ENCODE measurements around the gene PARD3B.

The PARD3B gene

DNA sequence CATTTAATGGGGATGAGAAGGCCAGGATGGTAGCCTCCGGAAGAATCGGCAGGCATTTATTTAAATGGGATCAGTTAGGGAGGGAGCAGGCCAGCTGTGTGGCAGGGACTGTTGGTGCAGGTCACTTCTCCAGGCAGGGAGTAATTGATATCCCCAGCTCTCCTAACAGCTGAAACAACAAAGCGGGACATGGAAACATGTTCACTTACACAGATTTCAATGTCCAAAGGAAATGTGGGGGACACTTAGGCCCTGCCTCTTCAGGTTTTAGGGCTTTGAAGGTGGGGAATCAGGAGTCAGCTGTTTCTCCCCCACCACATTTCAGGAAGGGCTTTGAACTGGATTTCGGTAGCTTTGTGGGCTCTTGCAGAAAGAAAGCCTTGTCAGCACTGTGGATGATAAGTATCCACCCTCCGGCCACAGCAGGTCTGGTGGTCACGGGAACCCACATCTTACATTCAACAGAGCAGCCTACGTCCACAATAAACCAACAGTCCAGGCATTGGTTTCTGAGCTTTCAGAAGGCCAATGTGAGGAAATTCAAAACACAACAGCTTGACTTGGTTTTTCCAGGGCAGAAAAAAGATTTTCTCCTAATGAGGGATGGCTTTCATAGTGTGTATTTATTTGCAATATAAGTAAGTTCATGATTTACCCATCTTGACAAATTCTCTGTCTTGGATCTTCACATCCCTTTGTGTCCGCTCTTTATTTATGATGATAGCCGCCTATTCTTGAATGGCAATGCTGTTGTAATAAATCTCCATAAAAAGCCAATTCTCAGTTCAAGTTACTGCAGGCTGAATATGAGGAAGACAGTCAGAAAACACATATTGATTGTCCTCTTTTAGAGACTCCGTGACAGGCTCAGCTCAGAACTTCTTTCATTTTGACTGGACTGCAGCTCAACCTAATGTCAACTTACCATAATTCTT is 1040.4 kb downstream of the PARD3B start:
- DNase-seq, result peak; percentile 60

DNA sequence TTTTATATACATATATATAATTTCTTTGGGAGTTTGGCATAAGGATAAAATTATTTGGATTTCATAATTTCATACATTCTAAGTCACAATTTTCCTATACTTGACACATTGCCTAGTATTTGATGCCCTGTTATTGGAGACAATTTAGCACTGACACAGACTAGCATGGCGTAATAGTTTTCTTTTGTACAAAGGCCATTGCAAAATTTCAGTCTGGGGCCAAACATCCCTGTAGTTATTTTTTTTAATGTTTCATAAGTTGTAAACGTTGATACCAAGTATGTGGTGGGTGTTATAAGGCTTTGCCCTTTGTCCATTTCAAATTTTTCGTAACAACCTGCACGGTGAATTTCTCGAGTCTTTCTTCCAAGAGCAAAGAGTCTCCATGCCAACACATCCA is 1041.4 kb downstream of the PARD3B start:
- no peak for DNase-seq

DNA sequence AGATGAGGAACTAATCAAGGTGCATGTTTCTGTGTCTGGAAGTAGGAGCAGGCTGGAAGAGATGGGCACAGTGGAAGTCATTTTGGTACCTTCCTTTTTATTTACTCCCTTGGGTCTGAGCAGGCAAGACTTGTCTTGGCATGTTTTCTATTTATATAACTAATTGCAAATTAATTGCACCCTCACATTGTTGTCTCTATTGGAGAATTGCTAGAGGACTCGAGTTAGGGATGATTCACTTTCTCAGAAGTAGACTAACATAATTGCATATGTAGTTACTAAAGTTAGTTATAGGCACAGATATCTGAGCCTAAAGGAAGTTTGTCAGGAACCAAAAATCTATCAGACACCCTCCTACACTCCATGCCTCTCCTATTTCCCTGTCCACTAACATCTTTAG is 1044.2 kb downstream of the PARD3B start:
- DNase-seq, result no peak

DNA sequence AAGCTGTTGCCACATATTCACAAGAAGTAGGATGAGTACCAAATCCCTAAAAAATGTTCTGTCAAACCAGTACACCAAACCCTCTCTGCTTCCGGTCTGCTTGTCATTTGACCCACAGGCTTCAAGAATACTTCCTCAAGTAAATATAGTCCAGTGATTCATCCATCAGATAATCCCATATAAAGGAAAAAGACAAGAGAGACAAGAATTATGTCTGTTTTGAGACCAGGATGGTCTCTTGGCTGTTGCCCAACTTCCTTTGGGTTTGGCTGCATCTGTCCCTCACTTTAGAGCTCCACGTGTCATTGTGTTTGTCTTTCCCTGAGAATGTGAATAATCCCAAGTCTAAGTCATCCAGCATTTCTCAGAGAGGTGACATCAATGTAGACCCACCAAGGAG is 1045.5 kb downstream of the PARD3B start:
- DNase-seq, result no peak

DNA sequence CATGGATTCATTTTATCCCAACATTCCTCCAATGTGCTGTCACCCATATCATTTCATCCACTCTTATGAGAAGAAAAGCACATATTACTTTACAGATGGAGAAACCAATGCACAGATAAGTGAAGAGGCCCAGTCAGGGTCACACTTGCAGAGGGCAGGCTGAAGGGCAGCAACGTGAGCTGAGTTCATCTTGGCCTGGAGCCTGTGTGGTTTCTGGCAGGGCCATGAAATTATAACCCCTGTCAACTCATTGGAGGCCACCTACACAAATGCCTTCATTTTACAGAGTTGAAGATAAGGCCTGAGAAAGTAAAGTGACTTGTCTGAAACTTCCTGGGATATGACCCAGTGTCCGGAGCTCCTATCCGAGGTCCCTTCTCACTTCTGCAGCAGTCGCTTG is 1048.6 kb downstream of the PARD3B start:
- no peak for DNase-seq

DNA sequence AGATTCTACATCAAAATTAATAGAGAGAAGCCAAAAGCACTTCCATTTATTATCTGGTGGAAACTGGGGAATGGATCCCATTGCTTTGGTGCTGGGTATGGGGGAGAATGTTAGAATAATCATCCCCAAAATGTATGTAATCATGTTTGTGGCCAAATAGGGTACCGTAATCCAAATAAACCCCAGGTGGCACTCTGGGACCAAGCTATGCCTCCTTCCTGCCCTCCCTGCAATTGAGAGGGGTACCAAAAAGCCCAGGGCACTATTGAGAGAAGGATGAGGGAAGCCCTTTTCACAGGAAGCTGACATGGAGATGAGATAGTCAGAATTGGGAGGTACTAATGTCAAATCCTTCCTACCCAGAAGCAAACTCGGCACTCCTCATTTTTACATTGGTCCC is 1051.3 kb downstream of the PARD3B start:
- no peak for DNase-seq

DNA sequence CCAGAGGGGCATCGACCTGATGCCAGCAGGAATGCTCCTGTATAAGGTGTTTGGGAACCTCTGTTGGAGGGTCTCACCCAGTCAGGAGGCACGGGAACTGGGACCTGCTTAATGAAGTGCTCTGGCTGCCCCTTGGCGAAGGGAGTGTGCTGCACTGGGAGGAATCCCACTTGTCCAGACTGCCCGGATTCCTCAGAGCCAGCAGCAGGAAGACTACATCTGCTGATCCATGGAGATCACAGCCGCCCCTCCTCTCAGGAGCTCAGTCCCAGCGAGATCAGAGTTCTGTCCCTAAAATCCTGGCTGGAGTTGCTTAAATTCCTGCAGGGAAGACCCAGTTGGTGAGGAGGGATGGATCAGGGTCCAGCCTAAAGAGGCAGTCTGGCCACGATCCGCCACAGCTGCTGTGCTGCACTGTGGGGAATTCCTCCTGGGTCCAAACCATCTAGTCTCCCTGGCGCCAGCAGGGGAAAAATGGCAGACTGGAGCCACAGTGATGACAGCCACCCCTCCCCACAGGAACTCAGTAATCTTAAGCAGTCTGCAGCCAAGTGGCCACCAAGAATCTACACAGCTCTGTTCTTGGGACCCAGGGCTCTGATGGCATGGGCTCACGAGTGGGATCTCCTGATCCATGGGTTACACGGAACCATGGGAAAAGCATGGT is 1060.5 kb downstream of the PARD3B start:
- DNase-seq, result no peak

DNA sequence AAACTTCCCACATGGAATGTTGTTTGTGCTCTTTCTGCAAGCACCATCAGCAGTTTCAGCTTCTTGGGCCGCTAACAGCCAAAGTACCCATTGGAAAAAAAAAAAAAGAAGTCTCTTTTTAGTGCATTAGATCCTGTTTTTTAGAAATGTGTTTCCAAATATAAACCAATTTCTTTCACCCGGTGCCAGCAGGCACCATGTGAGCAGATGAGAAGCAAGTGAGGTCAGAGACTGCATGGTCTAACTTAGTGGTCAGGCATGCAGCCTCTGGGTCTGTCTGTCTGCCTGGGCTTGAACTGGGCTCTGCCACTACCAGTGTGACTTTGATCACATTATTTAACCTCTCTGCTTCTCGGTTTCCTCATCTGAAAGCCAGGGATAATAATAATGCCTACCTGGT is 1061.9 kb downstream of the PARD3B start:
- no peak for DNase-seq

DNA sequence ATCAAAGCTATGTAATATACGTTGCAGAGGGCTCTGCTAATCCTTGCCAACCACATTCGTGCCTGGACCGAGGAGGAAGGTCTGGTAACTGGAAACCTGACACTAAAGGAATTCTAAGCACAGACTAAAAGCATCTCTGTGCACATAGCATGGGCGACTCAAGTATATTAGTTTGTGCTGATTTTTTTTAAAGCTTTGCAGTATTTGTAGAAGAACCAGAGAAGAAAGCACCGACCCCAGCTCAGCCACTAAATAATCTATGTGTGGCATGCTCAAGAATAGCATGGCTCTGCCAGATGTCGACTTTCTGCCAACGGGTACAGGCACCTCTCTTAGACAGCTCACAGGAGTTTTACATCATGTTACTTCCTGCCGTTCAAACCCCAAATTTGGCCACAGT is 1063.8 kb downstream of the PARD3B start:
- peak; percentile 50 for DNase-seq

DNA sequence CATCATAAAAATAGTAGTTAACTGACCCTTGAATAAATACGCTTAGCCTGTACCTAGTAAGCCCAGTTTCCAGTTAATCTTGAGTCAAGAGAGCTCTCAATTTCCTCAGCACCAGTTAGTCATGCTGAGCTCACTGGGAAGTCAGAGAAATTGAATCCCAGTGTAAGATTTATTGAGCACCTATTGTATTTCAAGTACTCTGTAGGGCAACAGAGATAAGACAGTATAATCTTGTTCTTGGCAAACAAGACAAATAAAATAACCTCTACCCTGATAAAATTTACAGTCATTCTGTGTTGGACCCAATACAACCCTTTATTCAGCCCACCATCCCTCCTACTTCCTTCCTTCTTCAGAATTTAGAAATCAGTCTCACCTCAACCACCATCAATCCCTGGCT is 1065.2 kb downstream of the PARD3B start:
- no peak for DNase-seq

DNA sequence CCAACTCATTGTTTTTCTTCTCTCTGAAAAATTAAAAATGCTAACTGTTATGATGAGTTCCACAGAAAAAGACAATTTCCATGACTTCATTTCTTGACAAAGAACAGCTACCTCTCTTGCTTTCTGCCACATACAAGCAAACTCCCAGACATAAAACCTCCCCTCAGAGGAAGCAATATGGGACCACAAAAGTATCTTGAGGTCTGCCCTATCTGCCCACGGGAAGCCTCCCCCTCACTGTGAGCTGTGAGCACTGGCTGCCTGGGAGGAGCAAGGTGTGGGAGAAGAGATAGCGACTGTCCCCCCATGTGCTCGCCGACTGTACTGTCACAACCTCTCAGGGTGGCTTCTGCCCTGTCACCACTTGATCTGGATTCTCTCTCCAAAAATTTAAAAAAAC is 1067.4 kb downstream of the PARD3B start:
- no peak for DNase-seq

DNA sequence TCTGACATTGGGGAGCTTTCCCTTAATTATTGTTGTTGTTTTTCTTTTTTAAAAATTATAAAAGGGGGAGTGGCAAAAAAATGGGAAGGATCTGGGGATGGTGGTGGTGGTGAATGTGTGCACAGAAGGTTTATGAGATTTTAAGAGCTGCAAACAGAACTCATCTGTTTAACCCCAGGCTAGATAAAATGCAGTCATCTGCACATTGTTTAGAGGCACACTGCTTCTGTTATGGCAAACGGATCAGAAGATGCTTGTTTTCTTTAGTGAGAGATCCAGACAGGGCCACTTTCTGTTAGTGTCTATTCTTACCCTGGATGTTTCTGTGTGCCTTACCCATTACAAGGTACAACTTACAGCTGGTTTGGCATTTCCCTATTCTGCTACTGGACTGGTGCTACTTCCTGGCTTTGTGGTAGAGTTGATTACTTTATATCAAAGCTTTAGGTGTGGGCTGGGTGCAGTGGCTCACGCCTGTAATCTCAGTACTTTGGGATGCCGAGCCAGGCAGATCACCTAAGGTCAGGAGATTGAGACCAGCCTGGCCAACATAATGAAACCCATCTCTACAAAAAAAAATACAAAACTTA is 1068.8 kb downstream of the PARD3B start:
- no peak for DNase-seq

DNA sequence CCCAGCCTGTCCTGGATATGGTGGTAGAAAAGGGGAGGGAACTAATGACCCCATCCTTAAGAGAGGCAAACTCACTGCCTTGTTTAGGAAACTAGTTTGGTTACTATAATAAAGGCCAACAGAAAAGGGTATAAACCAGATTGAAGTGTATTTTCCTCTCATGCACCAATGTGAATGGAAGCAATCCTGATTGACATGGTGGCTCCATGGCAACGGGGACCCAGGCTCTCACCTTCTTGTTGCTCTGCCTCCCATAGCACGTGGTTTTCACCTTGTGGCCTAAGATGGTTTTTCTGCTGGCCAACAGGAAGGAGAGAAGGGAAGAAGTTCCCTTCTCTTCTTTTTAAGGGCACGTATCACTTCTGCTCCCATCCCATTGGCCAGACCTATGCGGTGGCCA is 1069.7 kb downstream of the PARD3B start:
- no peak for DNase-seq

DNA sequence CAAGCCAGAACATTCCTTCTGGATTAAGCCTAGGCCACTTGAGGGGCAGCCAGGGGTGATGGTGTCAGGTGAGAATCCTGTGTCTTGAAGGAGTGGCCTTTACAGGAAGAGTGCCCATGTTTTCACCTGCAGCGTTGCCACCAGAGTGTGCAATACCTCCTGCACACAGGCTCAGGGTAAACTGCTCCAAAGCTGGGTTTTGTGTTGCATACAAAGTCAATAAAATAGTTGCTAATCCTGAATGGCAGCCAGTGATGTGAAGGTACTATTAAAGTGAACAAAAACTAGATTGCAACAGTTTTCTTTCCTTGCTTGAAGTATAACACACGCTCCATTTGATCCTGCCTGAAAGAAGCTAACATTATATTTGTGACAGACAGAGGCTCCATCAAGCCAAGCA is 1072.6 kb downstream of the PARD3B start:
- DNase-seq, result no peak

DNA sequence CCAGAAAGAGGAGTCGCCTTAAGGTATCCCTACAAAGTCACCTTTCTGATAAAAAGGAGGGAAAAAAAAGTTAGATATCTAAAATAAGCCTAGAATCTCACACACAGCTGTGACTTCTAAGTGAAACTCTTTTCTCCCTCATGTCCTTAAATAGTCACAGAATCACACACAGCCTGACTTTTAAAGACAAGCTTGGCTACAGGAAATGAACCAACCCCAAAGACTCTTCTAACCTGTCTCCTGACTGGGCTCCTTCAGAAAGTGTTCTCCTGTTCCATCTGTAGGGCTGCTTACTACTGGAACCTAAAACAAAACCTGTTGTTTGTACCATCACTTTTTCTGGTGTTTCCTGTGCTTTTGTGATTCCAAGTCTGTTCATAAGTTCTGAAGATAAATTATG is 1074.3 kb downstream of the PARD3B start:
- DNase-seq, result no peak

DNA sequence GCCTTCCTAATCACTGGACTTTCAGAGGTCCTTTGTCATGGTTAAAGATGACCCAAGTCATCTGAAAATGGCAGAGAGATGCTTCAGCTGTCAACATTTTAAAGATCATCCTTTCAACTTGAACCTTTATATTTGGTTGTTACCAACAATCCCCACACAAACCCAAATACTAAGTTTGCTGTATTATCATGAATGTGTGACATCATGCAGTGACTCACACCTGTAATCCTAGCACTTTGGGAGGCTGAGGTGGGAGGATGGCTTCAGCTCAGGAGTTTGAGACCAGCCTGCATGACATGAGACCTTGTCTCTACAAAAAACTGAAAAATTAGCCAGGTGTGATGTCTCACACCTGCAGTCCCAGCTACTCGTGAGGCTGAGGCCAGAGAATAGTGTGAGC is 1081.8 kb downstream of the PARD3B start:
- no peak for DNase-seq

DNA sequence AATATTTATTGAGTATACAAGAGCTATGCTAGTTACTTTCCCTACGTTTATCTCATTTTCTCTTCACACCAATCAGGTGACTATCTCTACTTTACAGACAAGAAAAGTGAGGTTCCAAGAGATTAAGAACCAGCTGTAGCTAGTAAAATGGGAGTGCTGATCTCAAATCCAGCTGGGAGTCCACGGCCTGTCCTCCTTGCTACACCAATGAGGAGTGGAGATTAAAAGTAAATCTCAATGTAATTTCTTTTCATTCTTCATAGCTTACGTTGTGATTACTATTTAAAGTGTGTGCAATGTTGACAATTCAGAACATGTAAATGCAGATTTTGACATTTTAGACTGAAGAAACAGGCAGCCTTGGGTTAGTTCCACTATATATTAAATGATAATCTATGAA is 1083.1 kb downstream of the PARD3B start:
- no peak for DNase-seq

DNA sequence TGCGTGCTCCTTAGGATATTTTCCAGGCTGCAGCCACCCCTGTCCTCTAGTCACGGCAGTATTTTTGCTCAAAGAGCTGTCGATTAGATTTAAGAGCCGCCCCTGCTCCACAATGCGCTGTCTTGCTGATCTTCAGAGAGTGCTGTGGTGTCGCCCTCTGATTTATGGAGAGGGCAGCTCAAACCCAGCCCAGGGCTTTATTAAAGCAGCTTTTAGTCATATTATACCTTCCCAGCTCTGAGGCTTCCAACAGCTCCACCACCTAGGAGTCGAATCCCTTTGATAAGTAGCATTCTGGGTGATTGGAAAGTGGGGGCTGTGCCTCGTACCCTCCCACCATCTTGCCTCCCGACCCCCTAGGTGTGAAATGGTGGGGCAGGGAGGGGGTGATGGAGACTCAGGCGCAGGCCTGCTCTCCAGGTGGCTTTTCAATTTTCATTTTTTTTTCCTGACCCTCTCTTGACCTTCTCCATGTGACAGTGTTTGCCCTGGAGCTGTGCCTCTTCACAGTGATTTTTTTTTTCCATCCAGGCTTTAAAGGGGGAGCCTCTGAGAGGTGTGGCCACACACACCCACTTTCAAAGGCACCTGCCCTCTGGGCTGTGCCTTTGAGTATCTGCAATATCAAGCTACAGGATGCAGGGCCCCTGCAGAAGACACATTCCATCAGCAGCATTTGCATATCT is 1084.0 kb downstream of the PARD3B start:
- DNase-seq, result no peak

DNA sequence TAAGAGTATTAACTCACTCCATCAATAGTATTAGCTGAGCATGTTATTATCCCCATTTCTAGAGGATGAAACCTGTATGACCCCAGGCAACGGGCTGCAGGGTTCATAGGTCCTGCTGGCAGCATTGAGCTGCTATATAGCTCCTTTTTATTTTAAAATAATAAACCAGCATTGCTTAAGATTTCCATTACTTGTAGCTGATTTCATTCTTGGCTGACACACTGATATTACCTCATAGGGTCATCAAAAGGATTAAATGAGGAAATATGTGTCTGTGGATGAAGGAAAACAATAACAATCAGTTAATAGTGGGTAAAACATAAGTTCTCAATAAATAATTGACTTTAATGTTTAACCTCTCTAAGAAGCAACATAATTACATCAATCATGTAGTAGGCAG is 1088.7 kb downstream of the PARD3B start:
- DNase-seq, result no peak

DNA sequence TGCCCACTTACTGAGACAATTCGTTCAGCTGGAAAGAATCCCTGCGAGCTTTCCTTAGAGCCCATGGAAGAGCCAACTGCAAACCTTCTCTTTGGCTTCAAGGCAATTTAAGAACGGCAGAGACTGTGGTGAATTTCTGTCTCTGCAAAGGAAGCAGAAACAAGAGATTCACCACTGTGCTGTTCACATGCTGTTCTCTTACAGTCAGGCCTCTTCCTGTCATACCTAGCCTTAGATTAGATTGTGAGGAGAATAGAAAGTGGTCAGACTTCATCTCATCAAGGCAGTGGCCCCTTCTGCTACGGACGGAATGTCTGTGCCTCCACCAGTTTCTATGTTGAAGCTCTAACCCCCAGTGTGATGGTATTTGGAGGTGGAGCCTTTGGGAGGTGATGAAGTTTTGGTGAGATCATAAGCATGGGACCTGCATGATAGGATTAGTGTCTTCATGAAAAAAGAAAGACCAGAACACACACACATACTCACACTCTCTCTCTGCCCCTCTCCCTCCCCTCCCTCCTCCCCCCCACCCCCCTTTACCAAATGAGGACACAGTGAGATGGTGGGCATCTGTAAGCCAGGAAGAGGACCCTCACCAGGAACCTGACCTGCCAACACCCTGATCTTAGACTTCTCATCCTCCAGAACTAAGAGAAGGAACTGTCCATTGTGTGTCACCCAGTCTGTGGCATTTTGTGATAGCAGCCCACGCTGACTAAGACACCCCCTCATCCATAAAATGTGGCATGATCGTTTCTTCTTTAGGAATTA is 1091.5 kb downstream of the PARD3B start:
- DNase-seq, result no peak

DNA sequence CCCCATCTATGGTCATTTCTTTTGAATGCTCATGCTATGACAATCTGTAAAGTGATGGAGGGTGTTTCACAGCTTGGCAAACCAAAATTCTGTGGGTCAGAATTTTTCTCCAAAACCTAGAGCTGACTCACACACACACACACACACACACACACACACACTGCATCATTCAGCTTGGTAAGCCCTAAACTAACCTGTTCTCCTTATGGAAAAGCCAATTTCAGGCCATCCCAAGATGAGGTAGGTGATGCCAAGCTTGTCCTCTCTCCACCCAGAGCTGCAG is 1092.0 kb downstream of the PARD3B start:
- no peak for DNase-seq

DNA sequence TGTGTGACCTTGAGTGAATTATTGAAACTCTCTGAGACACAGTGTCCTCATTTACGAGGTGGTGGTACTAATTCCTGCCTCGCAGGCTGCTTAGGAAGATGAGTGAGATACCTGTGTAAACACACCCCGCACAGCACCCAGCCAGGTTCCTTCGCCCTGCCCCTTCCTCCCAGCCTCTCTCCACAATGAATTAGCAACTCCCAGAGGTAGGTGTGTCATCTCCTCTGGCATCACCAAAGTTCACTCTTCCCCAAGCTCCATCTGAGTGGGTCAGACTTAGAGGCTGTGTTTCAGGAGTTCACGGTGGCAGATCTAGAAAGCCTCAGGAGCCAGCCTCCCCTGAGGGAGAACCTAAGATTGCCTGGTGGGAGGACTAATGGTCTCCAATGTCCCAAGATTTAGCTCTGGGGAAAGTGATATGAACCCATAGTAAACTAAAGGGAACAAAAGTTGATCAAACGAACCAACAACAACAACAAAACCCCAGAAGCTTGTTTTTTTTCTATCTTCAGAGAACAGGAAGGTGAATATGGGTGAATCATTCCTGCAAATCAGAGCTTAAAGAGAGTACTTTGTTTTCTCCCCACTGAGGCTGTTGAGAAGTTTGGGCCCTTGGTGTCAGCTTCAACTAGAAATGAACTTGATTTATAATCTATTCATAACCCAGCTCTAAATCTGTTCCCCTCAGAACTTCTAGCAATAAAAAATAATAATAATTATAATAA is 1092.7 kb downstream of the PARD3B start:
- DNase-seq, result no peak
